HFFc6 (cell line): ENCODE data around the gene ZFAND6. TPM values are rescaled to one million over a fixed set of nuclear protein-coding genes. Genes with fewer than 3 reads are reported as not detected.

Experiments
- DNase-seq: peaks from one replicate; pipeline ENCODE4 v3.0.0-alpha.2; 2018
- H3K27ac Mint-ChIP-seq: 2 replicates; pipeline ENCODE4 v1.8.0; 2020; ENCODE audit warnings: mild to moderate bottlenecking, mixed read lengths
- H3K27me3 Mint-ChIP-seq: 2 replicates; pipeline ENCODE4 v1.8.0; 2021; ENCODE audit warnings: mild to moderate bottlenecking, moderate library complexity, mixed read lengths; ENCODE audit not compliant: insufficient read depth
- H3K36me3 Mint-ChIP-seq: 2 replicates; pipeline ENCODE4 v1.8.0; 2021; ENCODE audit warnings: low read depth, mixed read lengths
- H3K4me1 Mint-ChIP-seq: 2 replicates; pipeline ENCODE4 v1.8.0; 2020; ENCODE audit warnings: low read depth, mixed read lengths
- H3K4me3 Mint-ChIP-seq: 2 replicates; pipeline ENCODE4 v1.8.0; 2020; ENCODE audit warnings: mild to moderate bottlenecking, moderate library complexity, mixed read lengths
- H3K9me3 Mint-ChIP-seq: 2 replicates; pipeline ENCODE4 v1.8.0; 2020; ENCODE audit warnings: mild to moderate bottlenecking, mixed read lengths
- CTCF ChIP-seq: fragments of 200-600 bp; sonication (generic); IDR thresholded peaks from 2 replicates; pipeline ENCODE4 v1.5.0; 2021; ENCODE audit warnings: antibody characterized with exemption, mild to moderate bottlenecking
- total RNA-seq, 6 experiments: library from RNA; stranded (reverse); fragmentation: NEBNext Ultra II Directional; extraction: Animal tissue kit (Norgen Biotek cat#: 25700); gene quantifications; 2 replicates in 1 of 6; 3 replicates in 5 of 6; pipeline ENCODE4 v1.2.3, GENCODE V29; 2021

The ZFAND6 gene
- total RNA-seq, 6 experiments from 2014 or later, result 49.0 to 62.6 (median 57.6) TPM

- TF ChIP-seq CTCF, result no peak
- no peak for DNase-seq
- H3K27ac Mint-ChIP-seq, result no peak overlapping the region
- H3K4me3 Mint-ChIP-seq, result no peak overlapping the region
- H3K9me3 Mint-ChIP-seq, result no peaks in the 10 kb centered on the region
- H3K36me3 Mint-ChIP-seq, result peaks cover 10% of the 10 kb centered on the region; the same call in 1 of the 2 replicates
- peaks cover 34% of the 10 kb centered on the region for H3K4me1 Mint-ChIP-seq
- no peaks in the 10 kb centered on the region; the same call in 1 of the 2 replicates for H3K27me3 Mint-ChIP-seq
Measured at GRCh38 chr15:80107774-80108173, 48.3 kb downstream of the ZFAND6 start.

GRCh38 chr15:80109388-80109787 lies 49.9 kb downstream of the ZFAND6 start:
- no peak overlapping the region for H3K4me3 Mint-ChIP-seq

GRCh38 chr15:80110920-80111319 lies 51.4 kb downstream of the ZFAND6 start:
- Mint-ChIP-seq H3K27me3 (no peaks in the 10 kb centered on the region; the same call in 1 of the 2 replicates), H3K4me1 (peaks cover 39% of the 10 kb centered on the region), H3K36me3 (peaks cover 6% of the 10 kb centered on the region; the same call in 1 of the 2 replicates), H3K4me3 (no peak overlapping the region), H3K9me3 (no peaks in the 10 kb centered on the region), H3K27ac (no peak overlapping the region)
- no peak for TF ChIP-seq CTCF
- no peak for DNase-seq

More at GRCh38 chr15:80109388-80109787, 49.9 kb downstream of the ZFAND6 start:
- no peak for TF ChIP-seq CTCF
- no peak for DNase-seq
- H3K9me3 Mint-ChIP-seq, result no peaks in the 10 kb centered on the region
- H3K4me1 Mint-ChIP-seq, result peaks cover 42% of the 10 kb centered on the region
- H3K27ac Mint-ChIP-seq, result no peak overlapping the region
- H3K36me3 Mint-ChIP-seq, result peaks cover 9% of the 10 kb centered on the region; the same call in 1 of the 2 replicates
- H3K27me3 Mint-ChIP-seq, result no peaks in the 10 kb centered on the region; the same call in 1 of the 2 replicates

DNA sequence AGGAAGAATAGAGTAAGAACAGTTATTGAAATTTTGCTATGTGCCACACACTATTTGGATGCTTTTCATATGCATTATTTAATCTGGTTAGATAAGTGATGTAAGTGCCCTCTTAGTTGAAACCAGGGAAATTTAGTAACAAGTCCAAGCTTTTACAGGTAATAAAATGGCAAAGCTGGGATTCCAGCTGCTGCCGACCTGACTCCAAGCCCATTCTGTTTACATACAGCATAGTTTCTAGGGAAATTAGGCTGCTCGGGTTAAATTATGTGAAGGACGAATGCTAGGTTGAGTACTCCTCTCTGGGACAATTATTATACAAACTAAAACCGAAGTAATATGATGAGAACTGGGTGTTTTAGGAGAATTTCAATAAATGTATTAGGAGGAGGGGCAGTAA lies 54.6 kb downstream of the ZFAND6 start:
- H3K27me3 Mint-ChIP-seq, result no peaks in the 10 kb centered on the region
- no peak overlapping the region for H3K4me3 Mint-ChIP-seq
- H3K27ac Mint-ChIP-seq, result no peak overlapping the region
- no peak for TF ChIP-seq CTCF
- H3K9me3 Mint-ChIP-seq, result no peaks in the 10 kb centered on the region
- DNase-seq, result no peak
- H3K36me3 Mint-ChIP-seq, result peaks cover 7% of the 10 kb centered on the region; the same call in 1 of the 2 replicates
- H3K4me1 Mint-ChIP-seq, result peaks cover 29% of the 10 kb centered on the region

- Mint-ChIP-seq H3K9me3 (no peaks in the 10 kb centered on the region), H3K27me3 (no peaks in the 10 kb centered on the region), H3K4me3 (no peak overlapping the region), H3K36me3 (0 out of 2 replicates have a peak, but pooled peaks cover 4% of the 10 kb centered on the region), H3K27ac (no peak overlapping the region), H3K4me1 (peaks cover 29% of the 10 kb centered on the region)
- DNase-seq, result no peak
- TF ChIP-seq CTCF, result no peak
Measured at GRCh38 chr15:80115021-80115420, 55.5 kb downstream of the ZFAND6 start.

DNA sequence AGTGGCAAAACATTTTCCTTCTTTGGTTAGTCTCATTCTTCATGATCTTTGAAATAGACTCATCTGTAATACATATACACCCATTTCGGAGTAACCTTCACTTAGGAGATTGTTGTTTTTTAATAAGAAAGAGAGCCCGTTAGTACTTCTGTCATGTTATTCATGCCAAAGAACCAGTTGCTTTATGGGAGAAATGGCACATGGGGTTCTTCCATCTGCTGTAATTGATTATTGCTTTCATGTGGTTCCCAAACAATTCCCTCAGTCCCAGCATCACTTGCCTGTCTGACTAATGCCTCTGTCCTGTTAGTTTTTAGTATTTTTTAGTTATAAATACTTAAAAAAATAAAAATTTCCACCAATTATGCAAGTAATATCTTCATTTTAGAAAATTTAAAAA lies 59.5 kb downstream of the ZFAND6 start:
- DNase-seq, result no peak
- no peak for TF ChIP-seq CTCF
- Mint-ChIP-seq H3K4me1 (peaks cover 28% of the 10 kb centered on the region), H3K4me3 (no peak overlapping the region), H3K36me3 (peaks cover 16% of the 10 kb centered on the region), H3K27ac (no peak overlapping the region), H3K27me3 (no peaks in the 10 kb centered on the region), H3K9me3 (no peaks in the 10 kb centered on the region)
